Measurements from ENCODE around the gene TUG1. TPM values are rescaled to one million over a fixed set of nuclear protein-coding genes. Genes with fewer than 3 reads are reported as not detected.

The TUG1 gene
- total RNA-seq, 1 donor from 2014 or later, result 69.1 TPM

GRCh38 chr22:30996462-30996861 is 27.4 kb downstream of the TUG1 start:
- Mint-ChIP-seq H3K4me3 (no peak overlapping the region), H3K27me3 (peaks cover 6% of the 10 kb centered on the region), H3K27ac (no peak overlapping the region), H3K4me1 (peaks cover 3% of the 10 kb centered on the region), H3K9me3 (peaks cover 8% of the 10 kb centered on the region), H3K36me3 (ENCODE audit: low read depth) (peaks cover 1% of the 10 kb centered on the region)
- no peak for DNase-seq
- intact Hi-C loops (cut with micrococcal nuclease), result no loop called here

GRCh38 chr22:30998329-30998728 is 29.3 kb downstream of the TUG1 start:
- peaks cover 5% of the 10 kb centered on the region for H3K27me3 Mint-ChIP-seq
- intact Hi-C loops (cut with micrococcal nuclease), result no loop called here
- H3K9me3 Mint-ChIP-seq, result peaks cover 4% of the 10 kb centered on the region
- peaks cover 3% of the 10 kb centered on the region for H3K4me1 Mint-ChIP-seq
- H3K36me3 Mint-ChIP-seq (ENCODE audit: low read depth), result peaks cover 1% of the 10 kb centered on the region
- DNase-seq, result no peak
- H3K27ac Mint-ChIP-seq, result no peak overlapping the region
- no peak overlapping the region for H3K4me3 Mint-ChIP-seq

GRCh38 chr22:31001124-31001770 is 32.2 kb downstream of the TUG1 start:
- Mint-ChIP-seq H3K27me3 (no peaks in the 10 kb centered on the region), H3K4me3 (no peak overlapping the region), H3K36me3 (ENCODE audit: low read depth) (no peaks in the 10 kb centered on the region), H3K9me3 (no peaks in the 10 kb centered on the region), H3K27ac (no peak overlapping the region), H3K4me1 (no peaks in the 10 kb centered on the region)
- DNase-seq, result no peak
- intact Hi-C loops (cut with micrococcal nuclease), result no loop called here

GRCh38 chr22:31005535-31005934 is 36.5 kb downstream of the TUG1 start:
- Mint-ChIP-seq H3K36me3 (ENCODE audit: low read depth) (no peaks in the 10 kb centered on the region), H3K27ac (no peak overlapping the region), H3K4me3 (no peak overlapping the region), H3K9me3 (peaks cover 4% of the 10 kb centered on the region), H3K4me1 (no peaks in the 10 kb centered on the region), H3K27me3 (no peaks in the 10 kb centered on the region)
- intact Hi-C loops (cut with micrococcal nuclease), result no loop called here
- DNase-seq, result no peak

GRCh38 chr22:31019191-31019930 is 50.3 kb downstream of the TUG1 start:
- intact Hi-C loops (cut with micrococcal nuclease), result no loop called here
- DNase-seq, result no peak
- no peaks in the 10 kb centered on the region for H3K4me1 Mint-ChIP-seq
- H3K36me3 Mint-ChIP-seq (ENCODE audit: low read depth), result no peaks in the 10 kb centered on the region
- H3K4me3 Mint-ChIP-seq, result no peak overlapping the region
- H3K9me3 Mint-ChIP-seq, result no peaks in the 10 kb centered on the region
- H3K27me3 Mint-ChIP-seq, result no peaks in the 10 kb centered on the region
- H3K27ac Mint-ChIP-seq, result no peak overlapping the region

GRCh38 chr22:31020334-31020733 is 51.3 kb downstream of the TUG1 start:
- Mint-ChIP-seq H3K36me3 (ENCODE audit: low read depth) (no peaks in the 10 kb centered on the region), H3K4me1 (no peaks in the 10 kb centered on the region), H3K27me3 (no peaks in the 10 kb centered on the region), H3K9me3 (no peaks in the 10 kb centered on the region), H3K27ac (no peak overlapping the region), H3K4me3 (no peak overlapping the region)
- intact Hi-C loops (cut with micrococcal nuclease), result no loop called here
- no peak for DNase-seq

GRCh38 chr22:31022516-31022915 is 53.5 kb downstream of the TUG1 start:
- no peak for DNase-seq
- intact Hi-C loops (cut with micrococcal nuclease), result no loop called here
- Mint-ChIP-seq H3K27ac (no peak overlapping the region), H3K27me3 (no peaks in the 10 kb centered on the region), H3K36me3 (ENCODE audit: low read depth) (no peaks in the 10 kb centered on the region), H3K4me3 (no peak overlapping the region), H3K9me3 (no peaks in the 10 kb centered on the region), H3K4me1 (no peaks in the 10 kb centered on the region)

Other genes starting within 250 kb of the TUG1 start
- 50.6 and 50.8 TPM in 2 replicates for gene MORC2, start 491 bp upstream of the TUG1 start, total RNA-seq
- 13.9 and 17.9 TPM in 2 replicates for gene SMTN, start 112.1 kb downstream of the TUG1 start, total RNA-seq
- gene SELENOM, start 138.3 kb downstream of the TUG1 start, total RNA-seq, result 7.4 and 8.2 TPM in 2 replicates
- gene INPP5J, start 153.7 kb downstream of the TUG1 start, total RNA-seq, result 0.07 and 0.26 TPM in 2 replicates
- not detected in 2 replicates for gene PLA2G3, start 171.2 kb downstream of the TUG1 start, total RNA-seq
- 17.0 and 19.4 TPM in 2 replicates for gene RNF185, start 190.9 kb downstream of the TUG1 start, total RNA-seq
- gene LIMK2, start 243.0 kb downstream of the TUG1 start, total RNA-seq, result 34.2 and 35.9 TPM in 2 replicates